GM19023 (cell line): ENCODE data around the gene RANGRF.
A peak's percentile ranks its signal among the peaks of the same experiment; 100 is the strongest.
"Not testable (repeated sequence)": the region's sequence is repeated elsewhere in the genome, so short reads cannot be mapped to it uniquely, and the experiment has no call there.

Experiments used
- ATAC-seq: cut with Tn5 transposase; IDR thresholded peaks from one replicate; pipeline ENCODE4 v1.9.1; 2021; ENCODE audit warnings: mild to moderate bottlenecking, moderate library complexity; ENCODE audit not compliant: unreplicated experiment

Gene RANGRF

GRCh38 chr17:8288336-8289102 lies at the start of gene RANGRF:
Gene RANGRF, plus strand, starts transcription at chr17:8288670. Its CDS starts 119 bp downstream, at chr17:8288789.
- ATAC-seq: peak; percentile 87

GRCh38 chr17:8243827-8244226 lies 44.6 kb upstream of the RANGRF start:
- ATAC-seq: no peak

- no peak for ATAC-seq
These were observed 43.7 kb upstream of the RANGRF start for GRCh38 chr17:8244768-8245167.

GRCh38 chr17:8248751-8249607 lies 39.5 kb upstream of the RANGRF start, which contains the start of gene PFAS:
Gene PFAS, plus strand, starts transcription at chr17:8249289. Its CDS starts 4,649 bp downstream, at chr17:8253938.
- peak; percentile 48 for ATAC-seq

- no peak for ATAC-seq
These were observed 38.6 kb upstream of the RANGRF start for GRCh38 chr17:8249621-8250500.

GRCh38 chr17:8251411-8251810 lies 37.1 kb upstream of the RANGRF start:
- not testable (repeated sequence) for ATAC-seq

- ATAC-seq: no peak
These were observed 34.7 kb upstream of the RANGRF start for GRCh38 chr17:8253801-8254200.

- no peak for ATAC-seq
These were observed 33.6 kb upstream of the RANGRF start for GRCh38 chr17:8254881-8255280.

- no peak for ATAC-seq
These were observed 33.0 kb upstream of the RANGRF start for GRCh38 chr17:8255499-8255898.

GRCh38 chr17:8256291-8256690 lies 32.2 kb upstream of the RANGRF start:
- ATAC-seq: no peak

- ATAC-seq: no peak
These were observed 31.8 kb upstream of the RANGRF start for GRCh38 chr17:8256691-8257090.

GRCh38 chr17:8257801-8258200 lies 30.7 kb upstream of the RANGRF start:
- ATAC-seq: no peak

GRCh38 chr17:8264320-8264719 lies 24.1 kb upstream of the RANGRF start:
- ATAC-seq: no peak

- ATAC-seq: no peak
These were observed 23.5 kb upstream of the RANGRF start for GRCh38 chr17:8264836-8265542.

GRCh38 chr17:8266648-8267479 lies 21.6 kb upstream of the RANGRF start:
- ATAC-seq: no peak

GRCh38 chr17:8267480-8268147 lies 20.9 kb upstream of the RANGRF start:
- ATAC-seq: no peak

GRCh38 chr17:8268550-8269298 lies 19.7 kb upstream of the RANGRF start:
- no peak for ATAC-seq

- ATAC-seq: no peak
These were observed 16.0 kb upstream of the RANGRF start for GRCh38 chr17:8272421-8272820.
